ENCODE measurements around the gene OR2F2.

OR2F2 gene

DNA sequence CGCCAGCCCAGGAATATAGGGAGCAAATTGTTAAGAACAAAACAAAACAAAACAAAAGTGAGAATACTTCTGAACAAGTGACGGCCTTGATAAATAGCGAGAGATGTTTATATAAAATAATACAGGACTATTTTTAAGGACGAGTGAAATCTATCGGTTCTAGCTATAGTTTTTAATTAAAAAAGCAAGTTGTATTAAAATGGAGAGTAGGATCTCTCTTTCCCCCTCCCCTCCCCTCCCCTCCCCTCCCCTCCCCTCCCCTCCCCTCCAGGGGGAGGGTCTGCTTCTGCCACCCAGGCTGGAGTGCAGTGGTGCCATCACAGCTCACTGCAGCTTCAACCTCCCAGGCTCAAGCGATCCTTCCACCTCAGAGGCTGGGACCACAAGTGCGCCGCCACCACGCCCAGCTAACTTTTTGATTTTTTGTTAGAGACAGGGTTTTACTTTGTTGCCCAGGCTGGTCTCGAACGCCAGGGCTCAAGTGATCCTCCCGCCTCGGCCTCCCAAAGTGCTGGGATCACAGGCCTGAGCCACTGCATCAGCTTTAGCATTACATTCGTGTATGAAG lies 32.6 kb upstream of the OR2F2 start:
- H3K27ac ChIP-seq = peak overlapping the region; percentile 95
- TF ChIP-seq CTCF (IDR thresholded peaks at IDR 0.05) (no peak), ZFX (IDR thresholded peaks at IDR 0.05; ENCODE audit: borderline replicate concordance) (no peak)

DNA sequence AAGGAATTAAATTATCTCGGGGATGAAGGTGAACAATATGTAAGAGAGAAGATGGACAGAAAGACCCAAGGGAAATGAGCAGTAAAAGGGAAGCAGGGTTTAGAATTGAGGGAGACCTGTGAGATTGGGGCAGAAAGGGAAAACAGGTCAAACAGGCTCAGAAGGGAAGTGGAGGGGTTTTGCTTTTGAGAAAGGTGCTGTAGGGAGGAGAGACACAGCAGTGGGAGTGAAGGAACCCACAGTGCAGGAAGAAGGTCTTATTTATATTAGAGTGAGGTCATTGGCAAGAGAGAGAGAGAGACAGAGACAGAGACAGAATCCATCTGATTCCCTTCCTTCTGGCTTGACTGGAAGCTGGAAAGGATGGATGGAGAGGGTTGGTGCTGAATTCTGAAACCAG lies 29.5 kb upstream of the OR2F2 start:
- peak overlapping the region; percentile 48; the same call in 1 of the 2 replicates for H3K27ac ChIP-seq
- TF ChIP-seq CTCF (IDR thresholded peaks at IDR 0.05) = no peak
- TF ChIP-seq ZFX (IDR thresholded peaks at IDR 0.05; ENCODE audit: borderline replicate concordance) = no peak

DNA sequence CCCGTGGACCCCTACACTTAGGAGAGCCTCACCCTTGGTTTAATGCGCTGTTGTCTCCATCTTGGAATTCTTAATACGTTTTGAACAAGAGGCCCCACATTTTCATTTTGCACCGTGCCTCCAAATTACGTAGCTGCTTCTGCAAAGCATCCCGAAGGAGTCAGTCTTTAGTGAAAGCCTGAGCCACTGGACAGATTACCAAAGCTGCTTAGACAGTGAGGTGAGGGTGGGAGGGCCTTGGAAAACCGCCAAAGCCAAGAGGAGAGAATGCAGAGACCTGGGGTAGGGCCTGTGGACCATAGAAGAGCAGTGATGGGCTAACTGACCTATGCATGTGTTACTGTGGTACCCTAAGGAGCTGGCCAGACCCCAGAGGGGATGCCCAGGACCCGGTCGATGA lies 28.9 kb upstream of the OR2F2 start:
- TF ChIP-seq CTCF (IDR thresholded peaks at IDR 0.05) = no peak
- no peak for TF ChIP-seq ZFX (IDR thresholded peaks at IDR 0.05; ENCODE audit: borderline replicate concordance)
- H3K27ac ChIP-seq = no peak overlapping the region

DNA sequence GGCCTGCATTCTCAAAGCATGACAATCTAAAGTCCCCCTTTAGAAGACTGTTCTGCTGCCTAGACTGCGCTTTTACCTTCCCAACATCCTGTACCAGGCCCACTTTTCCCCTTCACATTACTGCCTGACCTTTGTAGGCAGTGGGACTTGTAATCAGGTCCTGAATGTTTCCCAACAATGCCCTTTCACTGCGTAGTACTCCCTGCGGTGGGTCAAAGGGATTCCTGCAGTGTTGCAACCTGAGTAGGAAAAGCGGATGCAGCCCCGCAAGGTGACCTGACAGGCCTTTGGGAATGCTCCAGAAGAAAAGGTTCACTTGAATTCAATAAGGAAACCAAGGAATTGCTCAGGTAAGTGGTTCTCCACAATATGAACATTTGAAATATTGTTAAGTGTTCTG lies 28.1 kb upstream of the OR2F2 start:
- TF ChIP-seq CTCF (IDR thresholded peaks at IDR 0.05) (no peak), ZFX (IDR thresholded peaks at IDR 0.05; ENCODE audit: borderline replicate concordance) (no peak)
- no peak overlapping the region for H3K27ac ChIP-seq

DNA sequence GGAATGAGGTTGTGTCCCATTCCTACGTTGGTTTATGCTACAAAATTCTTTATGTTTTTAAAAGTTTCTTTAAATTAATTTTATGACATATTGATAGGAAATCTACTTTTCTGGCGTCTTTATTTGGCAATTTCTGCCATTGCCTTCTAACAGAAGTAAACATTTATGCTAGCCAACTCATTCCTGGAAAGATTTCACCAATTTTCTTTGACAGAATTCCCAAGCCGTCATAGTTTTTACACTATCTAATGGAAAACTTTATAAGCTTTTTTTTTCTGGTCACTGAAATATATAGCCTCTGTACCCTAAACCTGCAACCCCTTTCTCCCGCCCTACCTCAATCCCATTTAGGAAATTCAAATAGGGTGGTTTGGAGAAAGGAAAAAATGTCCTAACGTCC lies 26.9 kb upstream of the OR2F2 start:
- no peak for TF ChIP-seq ZFX (IDR thresholded peaks at IDR 0.05; ENCODE audit: borderline replicate concordance)
- no peak for TF ChIP-seq CTCF (IDR thresholded peaks at IDR 0.05)
- H3K27ac ChIP-seq = no peak overlapping the region

DNA sequence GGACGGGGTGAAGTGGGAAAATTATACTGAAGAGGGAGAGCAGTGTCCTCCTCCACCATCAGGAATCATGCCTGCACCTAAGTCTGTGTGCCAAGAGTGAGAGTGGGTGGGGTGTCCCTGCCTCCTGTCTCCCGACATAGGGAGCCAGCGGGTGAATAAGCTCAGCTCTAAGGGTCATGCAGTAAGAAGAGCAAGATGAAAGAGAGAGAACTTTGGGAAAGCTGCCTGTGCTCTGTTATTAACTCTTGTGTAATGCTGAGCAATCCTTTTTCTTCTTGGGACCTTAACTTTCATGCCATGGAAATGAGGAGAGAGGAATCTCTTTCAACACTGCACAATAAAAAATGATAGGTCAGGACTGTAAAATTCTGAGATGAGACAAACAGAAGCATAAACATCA lies 25.2 kb upstream of the OR2F2 start:
- H3K27ac ChIP-seq = no peak overlapping the region
- no peak for TF ChIP-seq ZFX (IDR thresholded peaks at IDR 0.05; ENCODE audit: borderline replicate concordance)
- no peak for TF ChIP-seq CTCF (IDR thresholded peaks at IDR 0.05)

GRCh38 chr7:143910473-143911248 lies 24.4 kb upstream of the OR2F2 start:
- no peak overlapping the region for H3K27ac ChIP-seq

More at GRCh38 chr7:143910473-143911248, 24.4 kb upstream of the OR2F2 start:
- TF ChIP-seq ZFX (IDR thresholded peaks at IDR 0.05; ENCODE audit: borderline replicate concordance) (no peak), CTCF (IDR thresholded peaks at IDR 0.05) (no peak)
